Lower leg skin (tissue), 3 donors: ENCODE results near the gene CCDC15.

Source experiments
- CTCF ChIP-seq, 3 donors: fragments of 450-650 bp; IDR thresholded peaks; one replicate each; pipeline ENCODE4 v1.5.1; 2016; ENCODE audit warnings: antibody characterized with exemption in 3 of 3, mild to moderate bottlenecking in 3 of 3, moderate library complexity in 2 of 3
- POLR2A ChIP-seq, 2 donors: fragments of 450-650 bp; IDR thresholded peaks; one replicate each; pipeline ENCODE4 v1.6.1; 2016 to 2017; ENCODE audit warnings: antibody characterized with exemption in 2 of 2, mild to moderate bottlenecking in 1 of 2, moderate library complexity in 1 of 2

- TF ChIP-seq POLR2A (IDR thresholded peaks at IDR 0.05), result no peak
- no peak for TF ChIP-seq CTCF (IDR thresholded peaks at IDR 0.05)
Observed at GRCh38 chr11:125062931-125063428, 109.0 kb downstream of the CCDC15 start, which contains the start of gene SLC37A2.
